A673 (cell line): ENCODE measurements around the gene NPSR1. TPM values are rescaled to one million over a fixed set of nuclear protein-coding genes. Genes with fewer than 3 reads are reported as not detected.

ENCODE experiments used
- BruUV-seq: library from RNA; stranded (reverse); fragments of 400-500 nt; replicated peaks from 2 replicates; lab custom pipeline; 2021; lab: Mats Ljungman, UMichigan
- CTCF ChIA-PET: fragments of 300-600 bp; sonication (Branson Sonifier 250); formaldehyde crosslinking; loops from one replicate; lab custom pipeline; 2022; ENCODE audit warnings: antibody characterized with exemption; lab: Charles Lee
- POLR2A ChIA-PET: fragments of 300-600 bp; sonication (Branson Sonifier 250); formaldehyde crosslinking; loops from one replicate; lab custom pipeline; 2022; ENCODE audit warnings: antibody characterized with exemption; ENCODE audit not compliant: low non-redundant PET; lab: Charles Lee
- DNase-seq: peaks from one replicate; pipeline ENCODE4 v3.0.0-alpha.2; 2015; ENCODE audit warnings: low spot score
- H3K27ac ChIP-seq: fragments of 200-600 bp; sonication (generic); 2 replicates; pipeline ENCODE4 v1.5.1; 2016; ENCODE audit warnings: mixed run types, low read depth, mild to moderate bottlenecking, mixed read lengths, antibody characterized with exemption, low read length; ENCODE audit not compliant: poor library complexity, severe bottlenecking
- H3K27me3 ChIP-seq: fragments of 200-600 bp; sonication (generic); replicated peaks from 2 replicates; pipeline ENCODE4 v1.6.1; 2017; ENCODE audit warnings: mixed run types, low read depth, mild to moderate bottlenecking, mixed read lengths, antibody characterized with exemption, low read length; ENCODE audit not compliant: insufficient read depth, poor library complexity
- H3K36me3 ChIP-seq: fragments of 200-600 bp; sonication (generic); 2 replicates; pipeline ENCODE4 v1.6.1; 2016; ENCODE audit warnings: mixed run types, mild to moderate bottlenecking, mixed read lengths, antibody characterized with exemption, low read length; ENCODE audit not compliant: insufficient read depth, poor library complexity, severe bottlenecking
- H3K4me1 ChIP-seq: fragments of 200-600 bp; sonication (generic); 2 replicates; pipeline ENCODE4 v1.6.1; 2017; ENCODE audit warnings: mixed run types, mild to moderate bottlenecking, mixed read lengths, antibody characterized with exemption, low read length; ENCODE audit not compliant: insufficient read depth, poor library complexity, severe bottlenecking
- H3K4me3 ChIP-seq: fragments of 200-600 bp; sonication (generic); 2 replicates; pipeline ENCODE4 v1.5.1; 2016; ENCODE audit warnings: low read depth, mixed run types, mild to moderate bottlenecking, mixed read lengths, low read length; ENCODE audit not compliant: poor library complexity, severe bottlenecking
- H3K9me3 ChIP-seq: fragments of 200-600 bp; sonication (generic); 2 replicates; pipeline ENCODE4 v1.6.1; 2016; ENCODE audit warnings: mixed run types, low read depth, mild to moderate bottlenecking, mixed read lengths, antibody characterized with exemption, low read length; ENCODE audit not compliant: poor library complexity, severe bottlenecking
- CTCF ChIP-seq: fragments of 300-800, 200-600 bp; sonication (generic); conservative IDR thresholded peaks from 2 replicates; pipeline ENCODE4 v1.5.1; 2017; ENCODE audit warnings: low read depth, mild to moderate bottlenecking, antibody characterized with exemption, low read length, moderate library complexity, mixed read lengths
- EZH2 ChIP-seq: fragments of 200-600 bp; sonication (generic); IDR thresholded peaks from 2 replicates; pipeline ENCODE4 v1.6.1; 2017; ENCODE audit warnings: borderline replicate concordance, low read depth, mild to moderate bottlenecking, mixed read lengths, antibody characterized with exemption, low read length; ENCODE audit not compliant: poor library complexity, severe bottlenecking
- intact Hi-C: fragments of 100-400 bp; cut with micrococcal nuclease; formaldehyde crosslinking; loops from one replicate; pipeline ENCODE4 v1.10.0; 2022; ENCODE audit not compliant: unreplicated experiment
- total RNA-seq: library from RNA; stranded (reverse); gene quantifications from 2 replicates; pipeline ENCODE4 v1.2.3, GENCODE V29; 2021

The NPSR1 gene
- total RNA-seq, 1 experiment from 2014 or later: not detected

- ChIA-PET POLR2A (no interaction called here), CTCF (no interaction called here)
- no peaks in the 10 kb centered on the region for H3K9me3 ChIP-seq
- TF ChIP-seq CTCF: no peak
- no peak for TF ChIP-seq EZH2
- no peaks in the 10 kb centered on the region for H3K36me3 ChIP-seq
- BruUV-seq: no TSS peak
- DNase-seq: no peak
- peaks cover 4% of the 10 kb centered on the region for H3K27me3 ChIP-seq
- H3K4me3 ChIP-seq: no peak overlapping the region
- H3K27ac ChIP-seq: no peak overlapping the region
- intact Hi-C loops: no loop called here
- H3K4me1 ChIP-seq: no peaks in the 10 kb centered on the region
Measured at GRCh38 chr7:34723338-34723737, 65.3 kb downstream of the NPSR1 start.

- BruUV-seq: no TSS peak
- Histone ChIP-seq H3K27me3 (peaks cover 4% of the 10 kb centered on the region), H3K4me3 (no peak overlapping the region), H3K9me3 (no peaks in the 10 kb centered on the region), H3K27ac (no peak overlapping the region), H3K36me3 (no peaks in the 10 kb centered on the region), H3K4me1 (no peaks in the 10 kb centered on the region)
- ChIA-PET POLR2A (no interaction called here), CTCF (no interaction called here)
- TF ChIP-seq CTCF (no peak), EZH2 (no peak)
- intact Hi-C loops: no loop called here
- no peak for DNase-seq
Measured at GRCh38 chr7:34723866-34724490, 66.0 kb downstream of the NPSR1 start.

- Histone ChIP-seq H3K4me1 (no peaks in the 10 kb centered on the region), H3K27ac (no peak overlapping the region), H3K9me3 (no peaks in the 10 kb centered on the region), H3K27me3 (peaks cover 5% of the 10 kb centered on the region), H3K36me3 (no peaks in the 10 kb centered on the region), H3K4me3 (no peak overlapping the region)
- intact Hi-C loops: no loop called here
- no peak for DNase-seq
- ChIA-PET CTCF (no interaction called here), POLR2A (no interaction called here)
- TF ChIP-seq EZH2: no peak
- TF ChIP-seq CTCF: no peak
- BruUV-seq: no TSS peak
Measured at GRCh38 chr7:34726221-34726620, 68.2 kb downstream of the NPSR1 start.
